ENCODE data around the gene RPSA. TPM values are rescaled to one million over a fixed set of nuclear protein-coding genes. Genes with fewer than 3 reads are reported as not detected.

Gene RPSA
- total and polyA plus RNA-seq, 2 of the 4 experiments (the other 2 are of a cell fraction) = 1,415 to 2,710 TPM

DNA sequence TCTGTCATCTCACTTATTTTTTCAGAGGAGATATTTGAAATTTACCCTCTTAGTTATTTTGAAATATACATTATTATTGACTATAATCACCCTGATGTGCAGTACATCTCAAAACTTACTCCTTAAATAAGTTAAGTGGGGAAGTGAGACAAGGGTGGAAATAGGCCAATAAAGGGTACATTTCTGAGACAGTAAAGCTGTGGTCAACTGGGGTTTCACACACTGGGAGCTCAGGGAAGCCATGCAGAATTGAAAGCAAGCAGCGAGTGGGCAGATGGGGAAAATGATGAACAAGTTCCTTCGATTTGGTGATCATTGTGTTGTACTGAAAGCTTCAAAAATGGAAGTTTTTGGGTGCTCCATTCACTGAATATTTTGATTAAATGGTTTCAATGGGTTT lies 39.4 kb downstream of the RPSA start:
- Histone ChIP-seq H3K23ac (ENCODE audit: low read depth, low read length) (no peak overlapping the region), H3K56ac (ENCODE audit: extremely low read depth, insufficient read depth, low read length) (no peak overlapping the region), H3K4me2 (ENCODE audit: low read depth, low read length) (no peak overlapping the region), H3K36me3 (ENCODE audit: control insufficient read depth, insufficient read depth, low read length) (no peaks in the 10 kb centered on the region), H2BK120ac (ENCODE audit: low read depth, low read length) (no peak overlapping the region), H4K91ac (ENCODE audit: insufficient read depth, low read depth, low read length) (no peak overlapping the region), H4K8ac (ENCODE audit: low read depth in 2 of 2, low read length in 2 of 2) (no peak overlapping the region), H4K5ac (ENCODE audit: low read depth, low read length) (no peak overlapping the region), H2AK5ac (ENCODE audit: low read depth, low read length) (no peak overlapping the region), H3K9me1 (ENCODE audit: insufficient read depth, low read length) (no peaks in the 10 kb centered on the region), H3K79me1 (ENCODE audit: low read depth in 1 of 2, low read length in 2 of 2) (no peaks in the 10 kb centered on the region), H3K27me3 (ENCODE audit: control insufficient read depth, insufficient read depth, low read length) (peaks cover 6% of the 10 kb centered on the region; the same call in 1 of the 2 replicates), H2BK15ac (ENCODE audit: low read depth, low read length) (no peak overlapping the region), H3K27ac (ENCODE audit: insufficient read depth, low read length) (no peak overlapping the region), H3K4me1 (ENCODE audit: control insufficient read depth, insufficient read depth, low read length) (no peaks in the 10 kb centered on the region), H2AK9ac (replicated peaks; ENCODE audit: low read depth, low read length, poor library complexity) (no peak overlapping the region), H3K14ac (replicated peaks; ENCODE audit: low read depth, low read length) (no peak overlapping the region), H2AFZ (replicated peaks; ENCODE audit: low read length, poor library complexity) (no peak overlapping the region), H2BK5ac (ENCODE audit: low read depth, low read length, poor library complexity, severe bottlenecking) (no peak overlapping the region), H3K9me3 (ENCODE audit: control insufficient read depth, insufficient read depth, low read length) (no peaks in the 10 kb centered on the region), H2BK20ac (ENCODE audit: low read depth, low read length) (no peak overlapping the region), H3K9ac (ENCODE audit: low read depth, low read length) (no peak overlapping the region), H4K20me1 (ENCODE audit: insufficient read depth, low read length) (no peaks in the 10 kb centered on the region), H3K4ac (ENCODE audit: low read depth, low read length) (no peak overlapping the region), H3K18ac (ENCODE audit: low read depth, low read length) (no peak overlapping the region), H3K4me3 (ENCODE audit: insufficient read depth, low read depth, low read length) (no peak overlapping the region)
- DNase-seq = no peak
- TF ChIP-seq CHD1 (IDR thresholded peaks at IDR 0.05; ENCODE audit: low read depth, low read length) = no peak
- TF ChIP-seq NFE2L2 (IDR thresholded peaks at IDR 0.05; ENCODE audit: low read depth, low read length) = no peak
- no peak for TF ChIP-seq POLR2A (IDR thresholded peaks at IDR 0.05; ENCODE audit: low read depth, low read length)
- TF ChIP-seq MAFK (IDR thresholded peaks at IDR 0.05; ENCODE audit: low read depth, low read length) = no peak
- TF ChIP-seq BHLHE40 (IDR thresholded peaks at IDR 0.05; ENCODE audit: low read depth, low read length) = no peak
- TF ChIP-seq RFX5 (IDR thresholded peaks at IDR 0.05; ENCODE audit: low read depth, low read length) = no peak
- no peak for TF ChIP-seq RCOR1 (IDR thresholded peaks at IDR 0.05; ENCODE audit: insufficient replicate concordance, low read length)
- TF ChIP-seq, protein P1, sequence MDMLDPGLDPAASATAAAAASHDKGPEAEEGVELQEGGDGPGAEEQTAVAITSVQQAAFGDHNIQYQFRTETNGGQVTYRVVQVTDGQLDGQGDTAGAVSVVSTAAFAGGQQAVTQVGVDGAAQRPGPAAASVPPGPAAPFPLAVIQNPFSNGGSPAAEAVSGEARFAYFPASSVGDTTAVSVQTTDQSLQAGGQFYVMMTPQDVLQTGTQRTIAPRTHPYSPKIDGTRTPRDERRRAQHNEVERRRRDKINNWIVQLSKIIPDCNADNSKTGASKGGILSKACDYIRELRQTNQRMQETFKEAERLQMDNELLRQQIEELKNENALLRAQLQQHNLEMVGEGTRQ (IDR thresholded peaks at IDR 0.05; ENCODE audit: low read depth, low read length) = no peak
- TF ChIP-seq, protein P2, sequence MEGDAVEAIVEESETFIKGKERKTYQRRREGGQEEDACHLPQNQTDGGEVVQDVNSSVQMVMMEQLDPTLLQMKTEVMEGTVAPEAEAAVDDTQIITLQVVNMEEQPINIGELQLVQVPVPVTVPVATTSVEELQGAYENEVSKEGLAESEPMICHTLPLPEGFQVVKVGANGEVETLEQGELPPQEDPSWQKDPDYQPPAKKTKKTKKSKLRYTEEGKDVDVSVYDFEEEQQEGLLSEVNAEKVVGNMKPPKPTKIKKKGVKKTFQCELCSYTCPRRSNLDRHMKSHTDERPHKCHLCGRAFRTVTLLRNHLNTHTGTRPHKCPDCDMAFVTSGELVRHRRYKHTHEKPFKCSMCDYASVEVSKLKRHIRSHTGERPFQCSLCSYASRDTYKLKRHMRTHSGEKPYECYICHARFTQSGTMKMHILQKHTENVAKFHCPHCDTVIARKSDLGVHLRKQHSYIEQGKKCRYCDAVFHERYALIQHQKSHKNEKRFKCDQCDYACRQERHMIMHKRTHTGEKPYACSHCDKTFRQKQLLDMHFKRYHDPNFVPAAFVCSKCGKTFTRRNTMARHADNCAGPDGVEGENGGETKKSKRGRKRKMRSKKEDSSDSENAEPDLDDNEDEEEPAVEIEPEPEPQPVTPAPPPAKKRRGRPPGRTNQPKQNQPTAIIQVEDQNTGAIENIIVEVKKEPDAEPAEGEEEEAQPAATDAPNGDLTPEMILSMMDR (conservative IDR thresholded peaks at IDR 0.05; ENCODE audit: low read depth, low read length) = no peak
- TF ChIP-seq CEBPB (IDR thresholded peaks at IDR 0.05; ENCODE audit: low read depth, low read length) = no peak
- TF ChIP-seq, protein P3, sequence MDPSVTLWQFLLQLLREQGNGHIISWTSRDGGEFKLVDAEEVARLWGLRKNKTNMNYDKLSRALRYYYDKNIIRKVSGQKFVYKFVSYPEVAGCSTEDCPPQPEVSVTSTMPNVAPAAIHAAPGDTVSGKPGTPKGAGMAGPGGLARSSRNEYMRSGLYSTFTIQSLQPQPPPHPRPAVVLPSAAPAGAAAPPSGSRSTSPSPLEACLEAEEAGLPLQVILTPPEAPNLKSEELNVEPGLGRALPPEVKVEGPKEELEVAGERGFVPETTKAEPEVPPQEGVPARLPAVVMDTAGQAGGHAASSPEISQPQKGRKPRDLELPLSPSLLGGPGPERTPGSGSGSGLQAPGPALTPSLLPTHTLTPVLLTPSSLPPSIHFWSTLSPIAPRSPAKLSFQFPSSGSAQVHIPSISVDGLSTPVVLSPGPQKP (IDR thresholded peaks at IDR 0.05; ENCODE audit: borderline replicate concordance, low read depth, low read length) = no peak
- no peak for TF ChIP-seq MAZ (IDR thresholded peaks at IDR 0.05; ENCODE audit: borderline replicate concordance, low read depth, low read length)
- TF ChIP-seq RAD21 (IDR thresholded peaks at IDR 0.05; ENCODE audit: low read length) = no peak
- TF ChIP-seq FOS (IDR thresholded peaks at IDR 0.05; ENCODE audit: low read depth, low read length) = no peak
- no peak for TF ChIP-seq MXI1 (IDR thresholded peaks at IDR 0.05; ENCODE audit: borderline replicate concordance, low read depth, low read length)
- TF ChIP-seq SMC3 (IDR thresholded peaks at IDR 0.05; ENCODE audit: low read depth, low read length) = no peak
- no TSS peak for BruUV-seq (replicated peaks)
- no CpG with 5 or more reads among the region's 2 CpGs for WGBS, 2 experiments (ENCODE audit: extremely low coverage in 2 of 2, insufficient read length in 1 of 2)
- CTCF ChIA-PET = interaction anchor here (0.5 to 1.0 kb wide), 2 partner anchors 53 to 73 kb away, joined by 3 to 4 read pairs; no protein-coding TSS in a partner anchor
- in situ Hi-C loops (cut with MboI; ENCODE audit: low sequenced_read_pairs) = loop anchor here (5.0 kb wide), 1 partner anchor 56 kb away; no protein-coding TSS in a partner anchor
- no peak for ATAC-seq (ENCODE audit: low read depth)
- intact Hi-C loops (cut with micrococcal nuclease) = loop anchor here (5.0 kb wide), 1 partner anchor 871 kb away; no protein-coding TSS in a partner anchor
- POLR2A ChIA-PET (ENCODE audit: unreplicated experiment) = no interaction called here
- dilution Hi-C loops (cut with HindIII; ENCODE audit: low sequenced_read_pairs, unreplicated experiment) = no loop called here
